IPS-18c (cell line): Measurements from ENCODE around the gene ANKH.

Experiments
- H3K4me3 ChIP-seq: 2 replicates; pipeline ENCODE4 v1.7.0; 2013; ENCODE audit warnings: low read depth, mild to moderate bottlenecking, low read length, moderate library complexity; ENCODE audit not compliant: insufficient read depth
- H3K9me3 ChIP-seq: one replicate; pipeline ENCODE4 v1.6.1; 2013; ENCODE audit warnings: mild to moderate bottlenecking, low read length, moderate library complexity; ENCODE audit not compliant: control insufficient read depth, insufficient read depth

Gene ANKH

GRCh38 chr5:14727928-14728458 lies 143.6 kb downstream of the ANKH start:
- Histone ChIP-seq H3K4me3 (no peak overlapping the region), H3K9me3 (no peaks in the 10 kb centered on the region)

- Histone ChIP-seq H3K9me3 (no peaks in the 10 kb centered on the region), H3K4me3 (no peak overlapping the region)
Observed at GRCh38 chr5:14727428-14727865, 144.1 kb downstream of the ANKH start.

- no peaks in the 10 kb centered on the region for H3K9me3 ChIP-seq
- no peak overlapping the region for H3K4me3 ChIP-seq
Observed at GRCh38 chr5:14726066-14726838, 145.3 kb downstream of the ANKH start.

GRCh38 chr5:14724633-14725032 lies 146.9 kb downstream of the ANKH start:
- Histone ChIP-seq H3K4me3 (no peak overlapping the region), H3K9me3 (no peaks in the 10 kb centered on the region)

GRCh38 chr5:14723701-14724132 lies 147.9 kb downstream of the ANKH start:
- Histone ChIP-seq H3K9me3 (no peaks in the 10 kb centered on the region), H3K4me3 (no peak overlapping the region)

- H3K4me3 ChIP-seq = no peak overlapping the region
Observed at GRCh38 chr5:14722923-14723322, 148.7 kb downstream of the ANKH start.

GRCh38 chr5:14721990-14722656 lies 149.5 kb downstream of the ANKH start:
- Histone ChIP-seq H3K4me3 (no peak overlapping the region), H3K9me3 (no peaks in the 10 kb centered on the region)

More at GRCh38 chr5:14722923-14723322, 148.7 kb downstream of the ANKH start:
- no peaks in the 10 kb centered on the region for H3K9me3 ChIP-seq

GRCh38 chr5:14720236-14720923 lies 151.2 kb downstream of the ANKH start:
- Histone ChIP-seq H3K4me3 (no peak overlapping the region), H3K9me3 (no peaks in the 10 kb centered on the region)

- Histone ChIP-seq H3K9me3 (peaks cover 3% of the 10 kb centered on the region), H3K4me3 (no peak overlapping the region)
Observed at GRCh38 chr5:14718778-14719177, 152.8 kb downstream of the ANKH start.

GRCh38 chr5:14716755-14717752 lies 154.5 kb downstream of the ANKH start:
- Histone ChIP-seq H3K9me3 (peaks cover 3% of the 10 kb centered on the region), H3K4me3 (no peak overlapping the region)

GRCh38 chr5:14715481-14715880 lies 156.1 kb downstream of the ANKH start:
- peaks cover 3% of the 10 kb centered on the region for H3K9me3 ChIP-seq
- no peak overlapping the region for H3K4me3 ChIP-seq

- H3K9me3 ChIP-seq = peaks cover 3% of the 10 kb centered on the region
- no peak overlapping the region for H3K4me3 ChIP-seq
Observed at GRCh38 chr5:14714706-14715105, 156.9 kb downstream of the ANKH start.

- peaks cover 3% of the 10 kb centered on the region for H3K9me3 ChIP-seq
- no peak overlapping the region for H3K4me3 ChIP-seq
Observed at GRCh38 chr5:14713476-14714390, 157.8 kb downstream of the ANKH start.

- Histone ChIP-seq H3K4me3 (no peak overlapping the region), H3K9me3 (peaks cover 3% of the 10 kb centered on the region)
Observed at GRCh38 chr5:14712666-14713065, 158.9 kb downstream of the ANKH start.

- Histone ChIP-seq H3K9me3 (peaks cover 3% of the 10 kb centered on the region), H3K4me3 (no peak overlapping the region)
Observed at GRCh38 chr5:14712131-14712530, 159.4 kb downstream of the ANKH start.
